NCI-H82 treated with DMSO at 0.1 percent for 48 hours (cell line): ENCODE data around the gene CCRL2.

Experiments
- DNase-seq: peaks from one replicate; lab custom pipeline; 2025; ENCODE audit not compliant: unreplicated experiment; lab: John Stamatoyannopoulos, UW

CCRL2 gene

GRCh38 chr3:46406788-46407611, at the start of gene CCRL2, which contains the start of gene CCR5AS:
TSS of gene CCRL2 (plus strand) at chr3:46407259. CDS start at chr3:46408080, 821 bp downstream.
TSS of gene CCR5AS (minus strand) at chr3:46407066.
- DNase-seq: no peak

- no peak for DNase-seq
These were observed 48.6 kb upstream of the CCRL2 start for GRCh38 chr3:46358466-46358865.

- no peak for DNase-seq
These were observed 47.1 kb upstream of the CCRL2 start for GRCh38 chr3:46359733-46360493.

GRCh38 chr3:46360907-46361306, 46.2 kb upstream of the CCRL2 start:
- DNase-seq: no peak

GRCh38 chr3:46361408-46362283, 45.4 kb upstream of the CCRL2 start:
- DNase-seq: no peak

GRCh38 chr3:46365041-46365440, 42.0 kb upstream of the CCRL2 start:
- DNase-seq: no peak

GRCh38 chr3:46365737-46366524, 41.1 kb upstream of the CCRL2 start:
- DNase-seq: no peak

- DNase-seq: no peak
These were observed 39.2 kb upstream of the CCRL2 start for GRCh38 chr3:46367811-46368210.

- no peak for DNase-seq
These were observed 38.5 kb upstream of the CCRL2 start for GRCh38 chr3:46368569-46368968.

GRCh38 chr3:46369151-46369550, 37.9 kb upstream of the CCRL2 start:
- no peak for DNase-seq

GRCh38 chr3:46369675-46370132, 37.4 kb upstream of the CCRL2 start:
- DNase-seq: no peak

GRCh38 chr3:46370839-46371518, 36.1 kb upstream of the CCRL2 start, which contains the start of gene CCR5:
TSS of gene CCR5 (plus strand) at chr3:46370946. CDS start at chr3:46372903, 1,957 bp downstream.
- no peak for DNase-seq

GRCh38 chr3:46371519-46372340, 35.3 kb upstream of the CCRL2 start:
- no peak for DNase-seq

- DNase-seq: no peak
These were observed 34.3 kb upstream of the CCRL2 start for GRCh38 chr3:46372492-46373359.

- DNase-seq: no peak
These were observed 32.3 kb upstream of the CCRL2 start for GRCh38 chr3:46374755-46375154.

- DNase-seq: no peak
These were observed 31.8 kb upstream of the CCRL2 start for GRCh38 chr3:46375218-46375617.

GRCh38 chr3:46375814-46376213, 31.2 kb upstream of the CCRL2 start:
- no peak for DNase-seq

GRCh38 chr3:46378426-46378942, 28.6 kb upstream of the CCRL2 start:
- DNase-seq: no peak
